Right atrium auricular region (tissue), 2 donors: ENCODE measurements around the gene CMTR1. TPM values are rescaled to one million over a fixed set of nuclear protein-coding genes. Genes with fewer than 3 reads are reported as not detected.
"Not testable (repeated sequence)": the region's sequence is repeated elsewhere in the genome, so short reads cannot be mapped to it uniquely, and the experiment has no call there.

Source experiments
- DNase-seq: peaks from one replicate; pipeline ENCODE4 v3.0.0-alpha.2; 2019; ENCODE audit warnings: low spot score
- H3K27ac ChIP-seq, 2 donors: fragments of 200-600 bp; sonication (generic); 1 replicate in 1 of 2; 2 replicates in 1 of 2; pipeline ENCODE4 v1.5.1; 2016 to 2019
- H3K27me3 ChIP-seq, 2 donors: fragments of 200-600 bp; sonication (generic); one replicate each; pipeline versions ENCODE4 v1.5.1 to v1.6.0; 2017 to 2019
- H3K36me3 ChIP-seq: fragments of 200-600 bp; sonication (generic); one replicate; pipeline ENCODE4 v1.5.1; 2016
- H3K4me1 ChIP-seq, 2 donors: fragments of 200-600 bp; sonication (generic); one replicate each; pipeline versions ENCODE4 v1.5.1 to v1.6.0; 2017 to 2019
- H3K4me3 ChIP-seq, 2 donors: fragments of 200-600 bp; sonication (generic); 1 replicate in 1 of 2; 2 replicates in 1 of 2; pipeline ENCODE4 v1.5.1; 2017 to 2019; ENCODE audit warnings: mild to moderate bottlenecking in 1 of 2, moderate library complexity in 1 of 2
- H3K9me3 ChIP-seq, 2 donors: fragments of 200-600 bp; sonication (generic); one replicate each; pipeline ENCODE4 v1.5.1; 2019
- CTCF ChIP-seq, 2 donors: fragments of 200-600 bp; sonication (generic); IDR thresholded peaks; one replicate each; pipeline ENCODE4 v1.5.1; 2019; ENCODE audit warnings: antibody characterized with exemption in 2 of 2
- total RNA-seq, 2 donors: library from RNA; depleted of rRNA; stranded (reverse); fragments of >200 nt; gene quantifications; one replicate each; pipeline ENCODE4 v1.1.0, GENCODE V29; 2016

Gene CMTR1
- total RNA-seq, 2 donors from 2014 or later, result 20.4 to 21.1 TPM

- Histone ChIP-seq H3K27ac (no peak overlapping the region), H3K4me3 (no peak overlapping the region), H3K4me1 (peaks cover 0 to 33% of the 10 kb centered on the region in 2 donors), H3K36me3 (no peaks in the 10 kb centered on the region), H3K9me3 (no peaks in the 10 kb centered on the region), H3K27me3 (no peaks in the 10 kb centered on the region)
- no peak for DNase-seq
- TF ChIP-seq CTCF (IDR thresholded peaks at IDR 0.05), result no peak
Observed at GRCh38 chr6:37493661-37493995, 60.6 kb downstream of the CMTR1 start.

- Histone ChIP-seq H3K27me3 (no peaks in the 10 kb centered on the region), H3K9me3 (no peaks in the 10 kb centered on the region), H3K4me3 (no peak overlapping the region), H3K36me3 (no peaks in the 10 kb centered on the region), H3K4me1 (peaks cover 0 to 28% of the 10 kb centered on the region in 2 donors), H3K27ac (no peak overlapping the region)
- TF ChIP-seq CTCF (IDR thresholded peaks at IDR 0.05), result no peak
- DNase-seq, result no peak
Observed at GRCh38 chr6:37495244-37495934, 62.4 kb downstream of the CMTR1 start.

- H3K27ac ChIP-seq, result no peak overlapping the region
- no peaks in the 10 kb centered on the region for H3K9me3 ChIP-seq
- peaks cover 0 to 10% of the 10 kb centered on the region in 2 donors for H3K4me1 ChIP-seq
- no peaks in the 10 kb centered on the region for H3K36me3 ChIP-seq
- no peak overlapping the region for H3K4me3 ChIP-seq
- H3K27me3 ChIP-seq, result no peaks in the 10 kb centered on the region
- no peak for DNase-seq
- no peak for TF ChIP-seq CTCF (IDR thresholded peaks at IDR 0.05)
Observed at GRCh38 chr6:37496951-37497885, 64.2 kb downstream of the CMTR1 start.

GRCh38 chr6:37499433-37500293 lies 66.6 kb downstream of the CMTR1 start, which contains the start of gene CCDC167:
CCDC167 (minus strand) TSS chr6:37499893; CDS start chr6:37499863, 30 bp downstream.
- Histone ChIP-seq H3K4me3 (peak within 1 kb of the TSS; percentile 65 to 74), H3K27me3 (no peaks in the 10 kb centered on the region), H3K4me1 (peaks cover 0 to 10% of the 10 kb centered on the region in 2 donors), H3K36me3 (no peaks in the 10 kb centered on the region), H3K27ac (peak within 1 kb of the TSS; percentile 45 to 61), H3K9me3 (no peaks in the 10 kb centered on the region)
- no peak for TF ChIP-seq CTCF (IDR thresholded peaks at IDR 0.05)
- peak; percentile 96 for DNase-seq

GRCh38 chr6:37500294-37500608 lies 67.2 kb downstream of the CMTR1 start:
- Histone ChIP-seq H3K27ac (no peak overlapping the region), H3K9me3 (no peaks in the 10 kb centered on the region), H3K27me3 (no peaks in the 10 kb centered on the region), H3K4me3 (peak overlapping the region in 1 of 2 donors; percentile 65), H3K36me3 (no peaks in the 10 kb centered on the region), H3K4me1 (peaks cover 0 to 10% of the 10 kb centered on the region in 2 donors)
- no peak for DNase-seq
- no peak for TF ChIP-seq CTCF (IDR thresholded peaks at IDR 0.05)

- not testable (repeated sequence) for H3K4me3 ChIP-seq, H3K27ac ChIP-seq, H3K9me3 ChIP-seq, DNase-seq, H3K36me3 ChIP-seq, H3K27me3 ChIP-seq
- H3K4me1 ChIP-seq, result peaks cover 0 to 10% of the 10 kb centered on the region in 2 donors
Observed at GRCh38 chr6:37500904-37501303, 67.9 kb downstream of the CMTR1 start.
